ENCODE data around the gene GJB2. TPM values are rescaled to one million over a fixed set of nuclear protein-coding genes. Genes with fewer than 3 reads are reported as not detected.
A peak's percentile ranks its signal among the peaks of the same experiment; 100 is the strongest.

The GJB2 gene
- total RNA-seq, 5 donors from 2014 or later (not counting 1 experiment from before 2014, with no cell fraction given): 0.10 to 0.15 TPM; not detected in 3

- Mint-ChIP-seq H3K27me3 (peaks cover 32 to 67% of the 10 kb centered on the region in 2 donors), H3K27ac (no peak overlapping the region), H3K9me3 (no peaks in the 10 kb centered on the region), H3K4me3 (peak overlapping the region; percentile 66 to 85 (median 66)), H3K36me3 (no peaks in the 10 kb centered on the region), H3K4me1 (peaks cover 17 to 22% (median 18%) of the 10 kb centered on the region in 3 donors)
- ATAC-seq (replicated peaks in 1 of 4): no peak
- no peak overlapping the region for H3K27ac ChIP-seq (ENCODE audit: low read length)
- ChIA-PET POLR2A (no interaction called here), CTCF (interaction anchor here (0.5 to 1.9 kb wide), 7 partner anchors 30 to 506 kb away, joined by 3 to 10 read pairs (median 5); no protein-coding TSS in a partner anchor)
- WGBS (ENCODE audit: insufficient coverage): 49% methylated on average over 14 of the region's 16 CpGs
- H3K4me3 ChIP-seq (ENCODE audit: control insufficient read depth in 1 of 2, extremely low read depth in 1 of 2, low read length in 1 of 2): peak overlapping the region; percentile 29 to 77
- no peak for DNase-seq
- no peaks in the 10 kb centered on the region for H3K9me3 ChIP-seq
- H3K4me1 ChIP-seq (ENCODE audit: control insufficient read depth in 1 of 2, extremely low read depth in 1 of 2, insufficient read depth in 2 of 2, low read length in 2 of 2): peaks cover 4 to 20% of the 10 kb centered on the region in 2 experiments
- H3K27me3 ChIP-seq (replicated peaks in 1 of 2; ENCODE audit: control insufficient read depth in 2 of 2, extremely low read depth in 1 of 2, insufficient read depth in 2 of 2, low read length in 1 of 2): peaks cover 19 to 40% of the 10 kb centered on the region in 2 experiments
- no peaks in the 10 kb centered on the region for H3K36me3 ChIP-seq (ENCODE audit: control insufficient read depth in 2 of 2, extremely low read depth in 1 of 2, insufficient read depth in 1 of 2, low read length in 1 of 2)
Observed at GRCh38 chr13:20161951-20162300, 30.8 kb downstream of the GJB2 start.

DNA sequence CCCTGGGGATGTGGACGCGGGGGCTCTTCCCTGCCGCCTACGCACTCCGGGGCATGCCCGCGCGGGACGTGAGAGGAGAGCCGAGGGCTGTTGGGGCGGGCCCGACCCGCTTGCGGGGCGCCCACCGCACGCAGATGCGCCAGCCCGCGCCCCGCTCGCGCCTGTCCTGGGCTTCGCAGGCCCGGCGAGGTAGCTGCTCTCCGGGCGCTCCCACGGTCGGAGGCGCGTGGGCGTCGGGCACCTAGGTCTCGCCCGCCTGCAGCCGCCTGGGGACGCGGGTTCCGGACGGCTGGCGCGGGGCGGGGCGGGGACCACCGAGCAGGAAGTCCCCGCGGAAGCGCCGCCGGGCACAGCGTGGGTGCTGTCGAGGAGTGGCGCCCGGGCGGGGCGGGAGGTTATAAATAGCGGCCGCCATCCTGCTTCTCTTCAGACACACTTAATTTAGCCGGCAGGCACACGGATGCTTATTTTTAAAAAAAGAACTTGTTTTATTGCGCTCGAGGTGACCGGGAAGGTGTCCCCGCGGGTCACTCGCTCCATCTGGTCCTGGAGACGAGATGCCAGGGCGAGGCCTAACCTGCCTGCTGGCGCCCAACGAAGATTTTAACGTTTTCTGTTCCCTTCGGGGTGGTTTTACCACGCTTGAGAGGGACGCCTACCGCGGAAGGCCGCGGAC is 31.3 kb downstream of the GJB2 start:
- CTCF ChIA-PET: interaction anchor here (0.7 to 1.0 kb wide), 4 partner anchors 29 to 506 kb away, joined by 3 to 7 read pairs (median 4); no protein-coding TSS in a partner anchor
- H3K27ac Mint-ChIP-seq: no peak overlapping the region
- no peaks in the 10 kb centered on the region for H3K9me3 Mint-ChIP-seq
- Histone ChIP-seq H3K4me3 (ENCODE audit: control insufficient read depth in 1 of 2, extremely low read depth in 1 of 2, low read length in 1 of 2) (peak overlapping the region; percentile 43 to 77), H3K27ac (ENCODE audit: low read length) (no peak overlapping the region), H3K4me1 (ENCODE audit: control insufficient read depth in 1 of 2, extremely low read depth in 1 of 2, insufficient read depth in 2 of 2, low read length in 2 of 2) (peaks cover 4 to 20% of the 10 kb centered on the region in 2 experiments), H3K27me3 (replicated peaks in 1 of 2; ENCODE audit: control insufficient read depth in 2 of 2, extremely low read depth in 1 of 2, insufficient read depth in 2 of 2, low read length in 1 of 2) (peaks cover 19 to 40% of the 10 kb centered on the region in 2 experiments), H3K36me3 (ENCODE audit: control insufficient read depth in 2 of 2, extremely low read depth in 1 of 2, insufficient read depth in 1 of 2, low read length in 1 of 2) (no peaks in the 10 kb centered on the region), H3K9me3 (no peaks in the 10 kb centered on the region)
- WGBS (ENCODE audit: insufficient coverage): 3% methylated on average over 58 of the region's 79 CpGs
- H3K4me3 Mint-ChIP-seq: peak overlapping the region; percentile 66 to 85 (median 73)
- POLR2A ChIA-PET: no interaction called here
- DNase-seq: peak in 34 of 35 experiments; percentile 16 to 70 (median 44)
- H3K27me3 Mint-ChIP-seq: peaks cover 27 to 63% of the 10 kb centered on the region in 2 donors
- no peaks in the 10 kb centered on the region for H3K36me3 Mint-ChIP-seq
- peak; percentile 70 to 74 (median 72) for ATAC-seq (replicated peaks in 1 of 4)
- peaks cover 17 to 22% (median 18%) of the 10 kb centered on the region in 3 donors for H3K4me1 Mint-ChIP-seq

DNA sequence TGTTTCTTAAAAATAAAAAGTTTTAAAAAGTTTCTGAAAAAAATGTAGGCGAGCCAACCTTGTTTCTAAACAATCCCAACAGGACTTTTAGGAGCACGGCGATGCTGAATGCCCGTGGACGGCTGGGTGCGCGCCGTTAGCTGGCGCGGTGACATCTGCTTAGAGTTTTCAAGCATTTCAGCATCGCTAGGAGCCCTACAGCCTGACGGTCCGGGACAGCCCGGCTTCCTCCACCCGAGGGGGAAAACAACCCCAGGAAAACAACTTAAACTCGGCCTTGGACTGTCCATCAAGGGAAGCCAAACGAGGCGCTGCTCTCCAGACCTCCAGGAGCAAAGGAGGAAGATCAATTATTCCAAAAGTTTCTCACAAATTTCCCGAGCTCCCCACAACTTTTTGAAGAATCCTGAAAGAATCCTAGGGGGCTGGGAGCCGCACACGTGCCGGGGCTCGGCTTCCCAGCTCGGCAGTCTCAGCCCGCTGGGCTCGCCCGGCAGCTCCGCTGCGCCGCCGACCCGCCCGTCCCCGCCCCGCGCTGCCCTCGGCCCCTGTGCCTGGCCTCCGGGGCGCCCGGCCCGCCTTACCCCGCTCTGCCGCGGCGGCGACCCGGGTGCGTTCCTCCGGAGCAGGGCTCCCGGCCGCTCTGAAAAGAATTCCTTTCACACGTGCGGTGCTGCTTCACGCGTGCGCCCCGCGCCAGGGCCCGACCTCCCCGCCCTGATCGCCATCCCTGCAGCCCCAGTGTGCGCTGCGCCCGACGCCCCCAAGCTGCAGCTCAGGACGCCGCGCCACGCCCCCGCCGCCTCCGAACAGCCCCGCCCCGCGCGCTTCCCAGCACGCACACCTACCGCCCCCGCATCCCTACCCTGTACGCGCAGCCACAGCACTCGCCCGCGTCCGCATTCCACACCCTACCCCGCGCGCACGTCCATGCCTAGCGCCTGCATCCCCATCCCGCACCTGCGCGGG is 32.1 kb downstream of the GJB2 start, which contains the start of gene GJA3:
GJA3 (minus strand) TSS at position 747 of the 969 bp plus-strand sequence. CDS start 17,764 bp downstream, outside the sequence.
- ChIA-PET POLR2A (no interaction called here), CTCF (interaction anchor here in 1 of 2 donors (0.6 to 0.7 kb wide), 2 partner anchors 71 to 1518 kb away, joined by 3 read pairs; no protein-coding TSS in a partner anchor)
- H3K27ac ChIP-seq (ENCODE audit: low read length): no peak within 1 kb of the TSS
- no peaks in the 10 kb centered on the region for H3K9me3 Mint-ChIP-seq
- H3K4me1 ChIP-seq (ENCODE audit: control insufficient read depth in 1 of 2, extremely low read depth in 1 of 2, insufficient read depth in 2 of 2, low read length in 2 of 2): peaks cover 4 to 20% of the 10 kb centered on the region in 2 experiments
- no peaks in the 10 kb centered on the region for H3K36me3 Mint-ChIP-seq
- DNase-seq (peak in 34 of 35 experiments; percentile 5 to 67 (median 40)), ATAC-seq (replicated peaks in 1 of 4) (peak; percentile 73 to 78 (median 74))
- peak within 1 kb of the TSS; percentile 81 to 85 (median 82) for H3K4me3 Mint-ChIP-seq
- peak within 1 kb of the TSS in 1 of 2 donors; percentile 72 for H3K27ac Mint-ChIP-seq
- peaks cover 19 to 56% of the 10 kb centered on the region in 2 donors for H3K27me3 Mint-ChIP-seq
- H3K27me3 ChIP-seq (replicated peaks in 1 of 2; ENCODE audit: control insufficient read depth in 2 of 2, extremely low read depth in 1 of 2, insufficient read depth in 2 of 2, low read length in 1 of 2): peaks cover 19 to 43% of the 10 kb centered on the region in 2 experiments
- H3K9me3 ChIP-seq: no peaks in the 10 kb centered on the region
- no peaks in the 10 kb centered on the region for H3K36me3 ChIP-seq (ENCODE audit: control insufficient read depth in 2 of 2, extremely low read depth in 1 of 2, insufficient read depth in 1 of 2, low read length in 1 of 2)
- peaks cover 17 to 22% (median 18%) of the 10 kb centered on the region in 3 donors for H3K4me1 Mint-ChIP-seq
- 2% methylated on average over 89 of the region's 93 CpGs for WGBS (ENCODE audit: insufficient coverage)
- H3K4me3 ChIP-seq (ENCODE audit: control insufficient read depth in 1 of 2, extremely low read depth in 1 of 2, low read length in 1 of 2): peak within 1 kb of the TSS; percentile 43 to 77

- CTCF ChIA-PET: interaction anchor here (0.7 to 1.4 kb wide), 3 partner anchors 32 to 1517 kb away, joined by 3 to 6 read pairs (median 3); no protein-coding TSS in a partner anchor
Observed at GRCh38 chr13:20159646-20160305, 33.0 kb downstream of the GJB2 start.

DNA sequence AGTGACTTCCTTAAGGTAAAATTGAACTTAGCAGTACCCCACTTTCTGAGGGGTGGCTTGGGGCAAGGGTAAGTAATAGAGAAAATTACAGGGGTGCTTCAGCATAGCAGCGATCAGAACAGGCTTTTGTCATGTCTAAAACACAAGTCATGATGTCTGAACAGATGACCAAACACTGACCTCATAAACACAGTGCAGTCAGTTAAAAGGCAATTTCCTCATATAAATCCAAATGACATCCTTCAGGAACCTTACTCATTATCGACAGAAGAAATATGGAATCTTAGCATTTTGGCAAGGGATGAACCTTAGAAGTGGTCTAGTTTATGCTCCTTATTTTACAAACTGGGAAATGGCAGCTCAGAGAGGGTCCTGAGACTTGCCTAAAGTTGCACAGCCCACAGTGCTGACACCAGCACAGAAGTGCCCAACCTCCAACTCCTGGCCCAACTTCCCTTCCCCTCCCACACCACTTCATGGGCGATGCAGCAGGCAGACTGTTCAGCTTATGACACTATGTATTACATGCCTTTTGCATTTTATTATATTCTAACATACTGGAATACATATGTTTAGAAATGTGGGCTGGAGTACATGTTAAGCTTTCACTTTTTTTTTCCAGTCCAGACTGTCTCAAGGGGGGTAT is 35.5 kb downstream of the GJB2 start:
- Mint-ChIP-seq H3K36me3 (no peaks in the 10 kb centered on the region), H3K9me3 (no peaks in the 10 kb centered on the region), H3K27me3 (peaks cover 14 to 41% of the 10 kb centered on the region in 2 donors), H3K27ac (no peak overlapping the region), H3K4me3 (no peak overlapping the region), H3K4me1 (peaks cover 13 to 17% (median 17%) of the 10 kb centered on the region in 3 donors)
- H3K4me3 ChIP-seq (ENCODE audit: control insufficient read depth in 1 of 2, extremely low read depth in 1 of 2, low read length in 1 of 2): no peak overlapping the region
- no CpG with 5 or more reads among the region's 3 CpGs for WGBS (ENCODE audit: insufficient coverage)
- no peaks in the 10 kb centered on the region for H3K36me3 ChIP-seq (ENCODE audit: control insufficient read depth in 2 of 2, extremely low read depth in 1 of 2, insufficient read depth in 1 of 2, low read length in 1 of 2)
- POLR2A ChIA-PET: no interaction called here
- no peaks in the 10 kb centered on the region for H3K9me3 ChIP-seq
- no peak overlapping the region for H3K27ac ChIP-seq (ENCODE audit: low read length)
- CTCF ChIA-PET: interaction anchor here (0.6 to 0.9 kb wide), 2 partner anchors 23 to 28 kb away, joined by 3 to 4 read pairs; no protein-coding TSS in a partner anchor
- H3K4me1 ChIP-seq (ENCODE audit: control insufficient read depth in 1 of 2, extremely low read depth in 1 of 2, insufficient read depth in 2 of 2, low read length in 2 of 2): peaks cover 4 to 18% of the 10 kb centered on the region in 2 experiments
- DNase-seq: no peak
- no peak for ATAC-seq (replicated peaks in 1 of 4)
- peaks cover 16 to 37% of the 10 kb centered on the region in 2 experiments for H3K27me3 ChIP-seq (replicated peaks in 1 of 2; ENCODE audit: control insufficient read depth in 2 of 2, extremely low read depth in 1 of 2, insufficient read depth in 2 of 2, low read length in 1 of 2)

More at GRCh38 chr13:20159646-20160305, 33.0 kb downstream of the GJB2 start:
- Mint-ChIP-seq H3K9me3 (no peaks in the 10 kb centered on the region), H3K27ac (no peak overlapping the region), H3K27me3 (peaks cover 17 to 54% of the 10 kb centered on the region in 2 donors), H3K4me1 (peaks cover 17 to 22% (median 18%) of the 10 kb centered on the region in 3 donors), H3K4me3 (peak overlapping the region; percentile 81 to 85 (median 82)), H3K36me3 (no peaks in the 10 kb centered on the region)
- DNase-seq (peak in 1 of 35 experiments; percentile 26), ATAC-seq (replicated peaks in 1 of 4) (no peak)
- Histone ChIP-seq H3K27ac (ENCODE audit: low read length) (no peak overlapping the region), H3K4me3 (ENCODE audit: control insufficient read depth in 1 of 2, extremely low read depth in 1 of 2, low read length in 1 of 2) (peak overlapping the region in 1 of 2 donors; percentile 44), H3K4me1 (ENCODE audit: control insufficient read depth in 1 of 2, extremely low read depth in 1 of 2, insufficient read depth in 2 of 2, low read length in 2 of 2) (peaks cover 4 to 20% of the 10 kb centered on the region in 2 experiments), H3K27me3 (replicated peaks in 1 of 2; ENCODE audit: control insufficient read depth in 2 of 2, extremely low read depth in 1 of 2, insufficient read depth in 2 of 2, low read length in 1 of 2) (peaks cover 19 to 43% of the 10 kb centered on the region in 2 experiments), H3K9me3 (no peaks in the 10 kb centered on the region), H3K36me3 (ENCODE audit: control insufficient read depth in 2 of 2, extremely low read depth in 1 of 2, insufficient read depth in 1 of 2, low read length in 1 of 2) (no peaks in the 10 kb centered on the region)
- 20% methylated on average over 3 of the region's 18 CpGs for WGBS (ENCODE audit: insufficient coverage)
- POLR2A ChIA-PET: interaction anchor here (0.6 to 0.7 kb wide), 5 partner anchors 141 to 525 kb away, joined by 3 to 18 read pairs (median 7); no protein-coding TSS in a partner anchor
